SK-N-SH treated with all-trans-retinoic acid at 6 μM for 48 hours (cell line): ENCODE measurements around the gene POC1A.

ENCODE experiments used
- ATAC-seq: fragments of 200-7000 bp; cut with Tn5 transposase; 3 replicates; pipeline ENCODE4 v1.9.1; 2020; ENCODE audit warnings: mild to moderate bottlenecking, moderate library complexity
- ARNTL ChIP-seq: fragments of 450-650 bp; formaldehyde crosslinking; IDR thresholded peaks from 2 replicates; pipeline ENCODE4 v1.5.0; 2020; ENCODE audit warnings: low read depth, mild to moderate bottlenecking, moderate library complexity, borderline replicate concordance
- BACH2 ChIP-seq: fragments of 250-450 bp; sonication (Bioruptor Pico); IDR thresholded peaks from 2 replicates; pipeline ENCODE4 v1.9.0; 2021; ENCODE audit warnings: mild to moderate bottlenecking, borderline replicate concordance
- CREB5 ChIP-seq: fragments of 250-450 bp; sonication (Bioruptor Pico); IDR thresholded peaks from 2 replicates; pipeline ENCODE4 v1.5.1; 2020; ENCODE audit warnings: low read depth, mild to moderate bottlenecking, moderate library complexity
- CSDC2 ChIP-seq: fragments of 250-450 bp; sonication (Bioruptor Pico); IDR thresholded peaks from 2 replicates; pipeline ENCODE4 v1.5.0; 2020; ENCODE audit warnings: mild to moderate bottlenecking, moderate library complexity
- GLIS3 ChIP-seq: fragments of 250-450 bp; sonication (Bioruptor Pico); IDR thresholded peaks from 2 replicates; pipeline ENCODE4 v1.5.0; 2020; ENCODE audit warnings: mild to moderate bottlenecking, moderate library complexity
- ISL1 ChIP-seq: fragments of 250-450 bp; sonication (Bioruptor Pico); IDR thresholded peaks from 2 replicates; pipeline ENCODE4 v2.1.2; 2022; ENCODE audit warnings: mild to moderate bottlenecking, moderate library complexity
- OSR1 ChIP-seq: fragments of 250-450 bp; sonication (Bioruptor Pico); IDR thresholded peaks from 2 replicates; pipeline ENCODE4 v1.8.0; 2022; ENCODE audit warnings: moderate library complexity, mild to moderate bottlenecking, inconsistent platforms
- POU6F1 ChIP-seq: fragments of 250-450 bp; sonication (Bioruptor Pico); IDR thresholded peaks from 2 replicates; pipeline ENCODE4 v1.8.0; 2021; ENCODE audit warnings: low read depth, mild to moderate bottlenecking, moderate library complexity, borderline replicate concordance
- PPARA ChIP-seq: fragments of 250-450 bp; sonication (Bioruptor Pico); IDR thresholded peaks from 2 replicates; pipeline ENCODE4 v1.5.0; 2020; ENCODE audit warnings: mild to moderate bottlenecking, borderline replicate concordance
- RARB ChIP-seq: fragments of 250-450 bp; sonication (Bioruptor Pico); IDR thresholded peaks from 2 replicates; pipeline ENCODE4 v1.8.0; 2021; ENCODE audit warnings: mild to moderate bottlenecking, moderate library complexity
- SNAI2 ChIP-seq: fragments of 250-450 bp; sonication (Bioruptor Pico); IDR thresholded peaks from 2 replicates; pipeline ENCODE4 v1.5.0; 2020; ENCODE audit warnings: mild to moderate bottlenecking, moderate library complexity
- TCF4 ChIP-seq: fragments of 250-450 bp; sonication (Bioruptor Pico); IDR thresholded peaks from 2 replicates; pipeline ENCODE4 v1.8.0; 2021; ENCODE audit warnings: mild to moderate bottlenecking, moderate library complexity, borderline replicate concordance
- TSHZ2 ChIP-seq: fragments of 250-450 bp; sonication (Bioruptor Pico); IDR thresholded peaks from 2 replicates; pipeline ENCODE4 v1.5.0; 2020; ENCODE audit warnings: mild to moderate bottlenecking, moderate library complexity
- ZC3H10 ChIP-seq: fragments of 250-450 bp; sonication (Bioruptor Pico); IDR thresholded peaks from 2 replicates; pipeline ENCODE4 v1.5.1; 2021; ENCODE audit warnings: mild to moderate bottlenecking, moderate library complexity
- ZFP3 ChIP-seq: fragments of 250-450 bp; sonication (Bioruptor Pico); IDR thresholded peaks from 2 replicates; pipeline ENCODE4 v1.5.0; 2020; ENCODE audit warnings: mild to moderate bottlenecking, moderate library complexity
- ZFP30 ChIP-seq: fragments of 450-650 bp; formaldehyde crosslinking; IDR thresholded peaks from 2 replicates; pipeline ENCODE4 v1.5.0; 2022; ENCODE audit warnings: mild to moderate bottlenecking, moderate library complexity
- ZNF565 ChIP-seq: fragments of 450-650 bp; formaldehyde crosslinking; conservative IDR thresholded peaks from 2 replicates; pipeline ENCODE4 v1.5.0; 2020; ENCODE audit warnings: low read depth, mild to moderate bottlenecking, moderate library complexity
- ZNF70 ChIP-seq: fragments of 450-650 bp; formaldehyde crosslinking; IDR thresholded peaks from 2 replicates; pipeline ENCODE4 v1.5.0; 2020; ENCODE audit warnings: mild to moderate bottlenecking, moderate library complexity
- TF ChIP-seq, protein P1 (sequence below): fragments of 250-450 bp; sonication (Bioruptor Pico); IDR thresholded peaks from 2 replicates; pipeline ENCODE4 v1.8.0; 2020; ENCODE audit warnings: mild to moderate bottlenecking, moderate library complexity, borderline replicate concordance

The POC1A gene

DNA sequence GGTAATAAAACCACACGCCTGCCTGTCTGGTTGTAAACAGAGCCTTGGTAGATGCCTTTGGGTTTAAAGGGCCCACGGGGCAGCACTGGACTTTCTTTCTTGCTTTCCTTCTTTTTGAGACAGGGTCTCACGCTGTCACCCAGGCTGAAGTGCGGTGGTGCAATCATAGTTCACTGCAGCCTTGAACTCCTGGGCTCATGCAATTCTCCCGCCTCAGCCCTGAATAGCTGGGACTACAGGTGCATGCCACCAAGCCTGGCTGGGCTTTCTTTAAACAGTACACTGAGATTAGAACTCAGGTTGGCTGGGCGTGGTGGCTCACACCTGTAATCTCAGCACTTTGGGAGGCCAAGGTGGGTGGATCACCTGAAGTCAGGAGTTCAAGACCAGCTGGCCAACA, 42.2 kb downstream of the POC1A start:
- TF ChIP-seq ZC3H10, result no peak
- TF ChIP-seq CREB5 (CRISPR knock-in tag), result no peak
- no peak for TF ChIP-seq RARB
- TF ChIP-seq BACH2 (CRISPR knock-in tag), result no peak
- TF ChIP-seq CSDC2 (CRISPR knock-in tag), result no peak
- no peak for TF ChIP-seq ZFP3 (CRISPR knock-in tag)
- TF ChIP-seq ZFP30 (CRISPR knock-in tag), result no peak
- no peak for TF ChIP-seq ZNF565 (CRISPR knock-in tag)
- no peak for TF ChIP-seq PPARA
- no peak for TF ChIP-seq ZNF70 (CRISPR knock-in tag)
- TF ChIP-seq SNAI2, result no peak
- TF ChIP-seq ISL1, result no peak
- no peak for TF ChIP-seq GLIS3
- no peak for ATAC-seq

- no peak for ATAC-seq
- TF ChIP-seq OSR1 (CRISPR knock-in tag) (no peak), PPARA (no peak), CSDC2 (CRISPR knock-in tag) (no peak), ARNTL (CRISPR knock-in tag) (no peak), GLIS3 (no peak), TSHZ2 (no peak), ZFP30 (CRISPR knock-in tag) (no peak), POU6F1 (CRISPR knock-in tag) (no peak), ISL1 (no peak)
- TF ChIP-seq, protein P1, sequence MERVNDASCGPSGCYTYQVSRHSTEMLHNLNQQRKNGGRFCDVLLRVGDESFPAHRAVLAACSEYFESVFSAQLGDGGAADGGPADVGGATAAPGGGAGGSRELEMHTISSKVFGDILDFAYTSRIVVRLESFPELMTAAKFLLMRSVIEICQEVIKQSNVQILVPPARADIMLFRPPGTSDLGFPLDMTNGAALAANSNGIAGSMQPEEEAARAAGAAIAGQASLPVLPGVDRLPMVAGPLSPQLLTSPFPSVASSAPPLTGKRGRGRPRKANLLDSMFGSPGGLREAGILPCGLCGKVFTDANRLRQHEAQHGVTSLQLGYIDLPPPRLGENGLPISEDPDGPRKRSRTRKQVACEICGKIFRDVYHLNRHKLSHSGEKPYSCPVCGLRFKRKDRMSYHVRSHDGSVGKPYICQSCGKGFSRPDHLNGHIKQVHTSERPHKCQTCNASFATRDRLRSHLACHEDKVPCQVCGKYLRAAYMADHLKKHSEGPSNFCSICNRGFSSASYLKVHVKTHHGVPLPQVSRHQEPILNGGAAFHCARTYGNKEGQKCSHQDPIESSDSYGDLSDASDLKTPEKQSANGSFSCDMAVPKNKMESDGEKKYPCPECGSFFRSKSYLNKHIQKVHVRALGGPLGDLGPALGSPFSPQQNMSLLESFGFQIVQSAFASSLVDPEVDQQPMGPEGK, result no peak
- TF ChIP-seq, all 23 proteins: peak for 0
These were observed 43.7 kb downstream of the POC1A start for GRCh38 chr3:52110502-52110901.

- peak; percentile 33; the same call in 1 of the 3 replicates for ATAC-seq
These were observed 44.5 kb downstream of the POC1A start for GRCh38 chr3:52109611-52110301.

More at GRCh38 chr3:52109611-52110301, 44.5 kb downstream of the POC1A start:
- no peak for TF ChIP-seq TCF4 (CRISPR knock-in tag)
- TF ChIP-seq TSHZ2, result peak; percentile 43; the same call in 1 of the 2 replicates
